Neural cell (in vitro differentiated cells): Measurements from ENCODE around the gene STK31.

Experiments used
- CTCF ChIP-seq: fragments of 450-650 bp; IDR thresholded peaks from 2 replicates; pipeline ENCODE4 v1.5.1; 2014; ENCODE audit warnings: antibody characterized with exemption, mild to moderate bottlenecking, moderate library complexity; ENCODE audit not compliant: poor library complexity, severe bottlenecking
- EZH2 ChIP-seq: fragments of 200-600, 300-800 bp; shearing (Covaris generic), sonication (generic); IDR thresholded peaks from 2 replicates; pipeline ENCODE4 v1.6.1; 2014; ENCODE audit warnings: antibody characterized with exemption, low read length, borderline replicate concordance, mild to moderate bottlenecking; ENCODE audit not compliant: insufficient read depth, poor library complexity, severe bottlenecking
- MXI1 ChIP-seq: fragments of 450-650 bp; conservative IDR thresholded peaks from 2 replicates; pipeline ENCODE4 v1.6.1; 2014; ENCODE audit warnings: antibody characterized with exemption, mild to moderate bottlenecking; ENCODE audit not compliant: poor library complexity, severe bottlenecking
- POLR2AphosphoS5 ChIP-seq: IDR thresholded peaks from 2 replicates; pipeline ENCODE4 v1.6.1; 2012
- RAD21 ChIP-seq: fragments of 450-650 bp; conservative IDR thresholded peaks from 2 replicates; pipeline ENCODE4 v1.6.1; 2014; ENCODE audit warnings: antibody characterized with exemption, mild to moderate bottlenecking, moderate library complexity
- SMC3 ChIP-seq: fragments of 450-650 bp; conservative IDR thresholded peaks from 2 replicates; pipeline ENCODE4 v1.6.1; 2014; ENCODE audit warnings: antibody characterized with exemption, mild to moderate bottlenecking, moderate library complexity; ENCODE audit not compliant: poor library complexity
- TAF1 ChIP-seq: IDR thresholded peaks from 2 replicates; pipeline ENCODE4 v1.6.1; 2012; ENCODE audit warnings: low read depth
- TF ChIP-seq, protein P1 (sequence below): IDR thresholded peaks from 2 replicates; pipeline ENCODE4 v1.6.1; 2012; ENCODE audit warnings: borderline replicate concordance

DNA sequence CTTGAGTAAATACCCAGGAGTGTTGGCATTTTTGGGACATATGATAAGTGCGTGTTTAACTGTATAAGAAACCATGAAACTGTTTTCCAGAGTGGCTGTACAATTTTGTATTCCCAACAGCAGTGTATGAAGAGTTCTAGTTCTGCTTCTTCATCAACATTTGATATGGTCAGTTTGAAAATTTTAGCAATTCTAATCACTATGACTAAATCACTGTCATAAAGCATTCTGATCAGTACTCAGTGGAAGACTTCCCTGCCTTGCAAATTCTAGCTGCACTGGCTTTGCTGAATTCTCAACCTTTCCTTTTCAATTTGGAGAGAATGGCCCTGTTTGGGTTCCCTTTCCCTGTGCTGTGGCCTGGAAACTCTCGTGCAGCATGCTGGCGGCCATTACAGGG lies 48.6 kb upstream of the STK31 start:
- TF ChIP-seq RAD21 (no peak), POLR2AphosphoS5 (no peak), CTCF (no peak), EZH2 (no peak), TAF1 (no peak), SMC3 (no peak), MXI1 (no peak)
- TF ChIP-seq, protein P1, sequence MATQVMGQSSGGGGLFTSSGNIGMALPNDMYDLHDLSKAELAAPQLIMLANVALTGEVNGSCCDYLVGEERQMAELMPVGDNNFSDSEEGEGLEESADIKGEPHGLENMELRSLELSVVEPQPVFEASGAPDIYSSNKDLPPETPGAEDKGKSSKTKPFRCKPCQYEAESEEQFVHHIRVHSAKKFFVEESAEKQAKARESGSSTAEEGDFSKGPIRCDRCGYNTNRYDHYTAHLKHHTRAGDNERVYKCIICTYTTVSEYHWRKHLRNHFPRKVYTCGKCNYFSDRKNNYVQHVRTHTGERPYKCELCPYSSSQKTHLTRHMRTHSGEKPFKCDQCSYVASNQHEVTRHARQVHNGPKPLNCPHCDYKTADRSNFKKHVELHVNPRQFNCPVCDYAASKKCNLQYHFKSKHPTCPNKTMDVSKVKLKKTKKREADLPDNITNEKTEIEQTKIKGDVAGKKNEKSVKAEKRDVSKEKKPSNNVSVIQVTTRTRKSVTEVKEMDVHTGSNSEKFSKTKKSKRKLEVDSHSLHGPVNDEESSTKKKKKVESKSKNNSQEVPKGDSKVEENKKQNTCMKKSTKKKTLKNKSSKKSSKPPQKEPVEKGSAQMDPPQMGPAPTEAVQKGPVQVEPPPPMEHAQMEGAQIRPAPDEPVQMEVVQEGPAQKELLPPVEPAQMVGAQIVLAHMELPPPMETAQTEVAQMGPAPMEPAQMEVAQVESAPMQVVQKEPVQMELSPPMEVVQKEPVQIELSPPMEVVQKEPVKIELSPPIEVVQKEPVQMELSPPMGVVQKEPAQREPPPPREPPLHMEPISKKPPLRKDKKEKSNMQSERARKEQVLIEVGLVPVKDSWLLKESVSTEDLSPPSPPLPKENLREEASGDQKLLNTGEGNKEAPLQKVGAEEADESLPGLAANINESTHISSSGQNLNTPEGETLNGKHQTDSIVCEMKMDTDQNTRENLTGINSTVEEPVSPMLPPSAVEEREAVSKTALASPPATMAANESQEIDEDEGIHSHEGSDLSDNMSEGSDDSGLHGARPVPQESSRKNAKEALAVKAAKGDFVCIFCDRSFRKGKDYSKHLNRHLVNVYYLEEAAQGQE: no peak
